ENCODE results near the gene SRSF3.
"Not testable (repeated sequence)": the region's sequence is repeated elsewhere in the genome, so short reads cannot be mapped to it uniquely, and the experiment has no call there.

SRSF3 gene

DNA sequence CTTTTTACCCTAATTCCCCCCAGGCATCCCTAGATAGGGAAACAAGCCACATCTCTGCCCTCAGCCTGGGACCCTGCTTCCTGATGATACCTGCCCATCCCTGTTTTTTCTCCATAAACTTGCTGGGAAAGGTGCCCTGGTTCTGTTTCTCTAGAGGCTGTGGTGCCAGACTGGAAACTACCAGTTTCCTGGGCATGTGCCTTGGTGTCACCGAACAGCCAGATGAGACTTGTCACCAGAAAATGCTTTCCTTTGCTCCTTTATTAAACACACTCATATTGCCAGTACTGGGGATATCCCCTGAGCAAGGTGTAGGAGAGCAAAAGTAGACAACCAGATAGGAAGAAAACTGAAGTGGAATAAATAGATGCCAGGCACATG, 16.8 kb downstream of the SRSF3 start:
- 0 out of 2 replicates have a peak overlapping the region, but pooled peaks have one; percentile 1 for H3K27ac ChIP-seq (ENCODE audit: low read depth, low read length)

DNA sequence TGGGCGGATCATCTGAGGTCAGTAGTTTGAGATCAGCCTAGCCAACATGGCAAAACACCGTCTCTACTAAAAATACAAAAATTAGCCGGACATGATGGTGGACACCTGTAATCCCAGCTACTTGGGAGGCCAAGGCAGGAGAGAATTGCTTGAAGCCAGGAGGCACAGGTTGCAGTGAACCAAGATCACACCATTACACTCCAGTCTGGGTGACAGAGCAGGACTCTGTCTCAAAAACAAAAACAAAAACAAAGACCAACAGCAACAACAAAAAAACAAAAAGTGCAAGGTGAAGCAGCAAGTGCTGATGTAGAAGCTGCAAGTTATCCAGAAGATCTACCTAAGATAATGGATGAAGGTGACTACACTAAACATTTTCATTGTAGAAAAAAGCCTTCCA, 17.5 kb downstream of the SRSF3 start:
- H3K27me3 ChIP-seq (ENCODE audit: low read length); H3K4me3 ChIP-seq (ENCODE audit: insufficient read depth, low read length, poor library complexity, severe bottlenecking); H3K79me2 ChIP-seq (ENCODE audit: insufficient read depth, low read length); H3K27ac ChIP-seq (ENCODE audit: low read depth, low read length); H3K4me2 ChIP-seq (ENCODE audit: low read depth, low read length, poor library complexity, severe bottlenecking); H3K9me2 ChIP-seq (replicated peaks; ENCODE audit: insufficient read depth, low read length); H3K9me3 ChIP-seq (ENCODE audit: insufficient read depth, low read length); H2AFZ ChIP-seq (ENCODE audit: low read depth, low read length, severe bottlenecking); H3K9ac ChIP-seq (ENCODE audit: low read length): not testable (repeated sequence)
- peaks cover 78% of the 10 kb centered on the region for H3F3A ChIP-seq (ENCODE audit: insufficient read depth)
- peaks cover 12% of the 10 kb centered on the region; the same call in 1 of the 2 replicates for H4K20me1 ChIP-seq (ENCODE audit: low read depth, low read length)
- peaks cover 10% of the 10 kb centered on the region for H3K36me3 ChIP-seq (ENCODE audit: low read length)

More for the DNA sequence above, 16.8 kb downstream of the SRSF3 start:
- H3F3A ChIP-seq (ENCODE audit: insufficient read depth), result peaks cover 85% of the 10 kb centered on the region
- TF ChIP-seq EZH2phosphoT487 (conservative IDR thresholded peaks at IDR 0.05; ENCODE audit: low read length), result no peak
- TF ChIP-seq, protein P1, sequence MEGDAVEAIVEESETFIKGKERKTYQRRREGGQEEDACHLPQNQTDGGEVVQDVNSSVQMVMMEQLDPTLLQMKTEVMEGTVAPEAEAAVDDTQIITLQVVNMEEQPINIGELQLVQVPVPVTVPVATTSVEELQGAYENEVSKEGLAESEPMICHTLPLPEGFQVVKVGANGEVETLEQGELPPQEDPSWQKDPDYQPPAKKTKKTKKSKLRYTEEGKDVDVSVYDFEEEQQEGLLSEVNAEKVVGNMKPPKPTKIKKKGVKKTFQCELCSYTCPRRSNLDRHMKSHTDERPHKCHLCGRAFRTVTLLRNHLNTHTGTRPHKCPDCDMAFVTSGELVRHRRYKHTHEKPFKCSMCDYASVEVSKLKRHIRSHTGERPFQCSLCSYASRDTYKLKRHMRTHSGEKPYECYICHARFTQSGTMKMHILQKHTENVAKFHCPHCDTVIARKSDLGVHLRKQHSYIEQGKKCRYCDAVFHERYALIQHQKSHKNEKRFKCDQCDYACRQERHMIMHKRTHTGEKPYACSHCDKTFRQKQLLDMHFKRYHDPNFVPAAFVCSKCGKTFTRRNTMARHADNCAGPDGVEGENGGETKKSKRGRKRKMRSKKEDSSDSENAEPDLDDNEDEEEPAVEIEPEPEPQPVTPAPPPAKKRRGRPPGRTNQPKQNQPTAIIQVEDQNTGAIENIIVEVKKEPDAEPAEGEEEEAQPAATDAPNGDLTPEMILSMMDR (IDR thresholded peaks at IDR 0.05; ENCODE audit: insufficient read depth, low read length, poor library complexity, severe bottlenecking), result no peak
- H3K27me3 ChIP-seq (ENCODE audit: low read length), result no peaks in the 10 kb centered on the region
- H3K9me2 ChIP-seq (replicated peaks; ENCODE audit: insufficient read depth, low read length), result no peaks in the 10 kb centered on the region
- no peak overlapping the region for H3K4me3 ChIP-seq (ENCODE audit: insufficient read depth, low read length, poor library complexity, severe bottlenecking)
- no peak overlapping the region for H3K9ac ChIP-seq (ENCODE audit: low read length)
- H4K20me1 ChIP-seq (ENCODE audit: low read depth, low read length), result peaks cover 14% of the 10 kb centered on the region
- no peak overlapping the region for H2AFZ ChIP-seq (ENCODE audit: low read depth, low read length, severe bottlenecking)
- H3K79me2 ChIP-seq (ENCODE audit: insufficient read depth, low read length), result peaks cover 2% of the 10 kb centered on the region; the same call in 1 of the 2 replicates
- H3K9me3 ChIP-seq (ENCODE audit: insufficient read depth, low read length), result no peaks in the 10 kb centered on the region
- no peak overlapping the region for H3K4me2 ChIP-seq (ENCODE audit: low read depth, low read length, poor library complexity, severe bottlenecking)
- peaks cover 14% of the 10 kb centered on the region for H3K36me3 ChIP-seq (ENCODE audit: low read length)

DNA sequence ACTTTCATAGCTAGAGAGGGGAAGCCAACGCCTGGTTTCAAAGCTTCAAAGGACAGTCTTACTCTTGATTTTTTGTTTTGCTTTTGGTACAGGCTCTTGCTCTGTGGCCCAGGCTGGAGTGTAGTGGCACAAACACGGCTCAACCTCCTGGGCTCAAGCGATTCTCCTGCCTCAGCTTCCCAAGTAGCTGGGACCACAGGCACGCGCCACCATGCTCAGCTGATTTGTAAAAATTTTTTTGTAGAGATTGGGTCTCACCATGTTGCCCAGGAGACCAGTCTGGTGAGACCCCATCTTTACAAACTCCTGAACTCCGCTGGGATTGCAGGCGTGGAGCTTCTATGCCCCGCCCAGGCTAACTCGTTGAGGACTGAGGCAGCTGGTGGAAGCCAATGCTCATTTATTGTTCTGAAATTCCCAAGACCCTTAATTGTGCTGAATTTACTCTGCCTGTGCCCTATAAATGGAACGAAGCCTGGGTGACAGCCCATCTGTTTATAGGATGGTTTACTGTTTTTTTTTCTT, 18.0 kb downstream of the SRSF3 start:
- TF ChIP-seq, protein P1 (IDR thresholded peaks at IDR 0.05; ENCODE audit: insufficient read depth, low read length, poor library complexity, severe bottlenecking), result no peak
- TF ChIP-seq EZH2phosphoT487 (conservative IDR thresholded peaks at IDR 0.05; ENCODE audit: low read length), result no peak
- Histone ChIP-seq H3K79me2 (ENCODE audit: insufficient read depth, low read length) (no peaks in the 10 kb centered on the region), H3K27me3 (ENCODE audit: low read length) (no peaks in the 10 kb centered on the region), H3K27ac (ENCODE audit: low read depth, low read length) (no peak overlapping the region), H2AFZ (ENCODE audit: low read depth, low read length, severe bottlenecking) (no peak overlapping the region), H3F3A (ENCODE audit: insufficient read depth) (peaks cover 73% of the 10 kb centered on the region), H3K9me3 (ENCODE audit: insufficient read depth, low read length) (no peaks in the 10 kb centered on the region), H3K36me3 (ENCODE audit: low read length) (peaks cover 7% of the 10 kb centered on the region), H3K9me2 (replicated peaks; ENCODE audit: insufficient read depth, low read length) (no peaks in the 10 kb centered on the region), H3K4me3 (ENCODE audit: insufficient read depth, low read length, poor library complexity, severe bottlenecking) (no peak overlapping the region), H3K4me2 (ENCODE audit: low read depth, low read length, poor library complexity, severe bottlenecking) (no peak overlapping the region), H3K9ac (ENCODE audit: low read length) (no peak overlapping the region), H4K20me1 (ENCODE audit: low read depth, low read length) (peaks cover 12% of the 10 kb centered on the region; the same call in 1 of the 2 replicates)

DNA sequence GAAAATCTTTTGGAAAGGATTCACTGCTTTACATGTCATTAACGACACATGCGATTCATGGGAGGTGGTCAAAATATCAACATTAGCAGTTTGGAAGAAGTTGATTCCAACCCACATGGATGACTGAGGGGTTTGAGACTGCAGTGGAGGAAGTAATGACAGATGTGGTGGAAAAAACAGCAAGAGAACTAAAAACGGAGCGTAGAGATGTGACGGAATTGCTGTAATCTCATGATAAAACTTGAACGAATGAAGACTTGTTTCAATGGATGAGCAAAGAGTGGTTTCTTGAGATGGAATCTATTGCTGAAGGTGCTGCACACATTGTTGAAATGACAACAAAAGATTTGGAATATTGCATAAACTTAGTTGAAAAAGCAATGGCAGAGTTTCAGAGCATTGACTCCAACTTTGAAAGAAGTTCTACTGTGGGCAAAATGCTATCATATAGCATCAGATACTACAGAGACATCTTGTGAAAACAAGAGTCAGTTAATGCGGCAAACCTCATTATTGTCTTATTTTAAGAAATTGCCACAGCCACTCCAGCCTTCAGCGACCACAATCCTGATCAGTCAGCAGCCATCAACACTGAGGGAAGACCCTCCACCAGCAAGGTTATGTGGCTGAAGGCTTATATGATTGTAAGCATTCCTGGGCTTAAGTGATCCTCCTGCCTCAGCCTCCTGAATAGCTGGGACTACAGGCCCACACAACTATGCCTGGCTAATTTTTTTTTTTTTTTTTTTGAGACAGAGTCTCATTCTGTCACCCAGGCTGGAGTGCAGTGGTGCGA, 19.2 kb downstream of the SRSF3 start:
- Histone ChIP-seq H3K9me3 (ENCODE audit: insufficient read depth, low read length) (no peaks in the 10 kb centered on the region), H3K4me3 (ENCODE audit: insufficient read depth, low read length, poor library complexity, severe bottlenecking) (no peak overlapping the region), H3K4me2 (ENCODE audit: low read depth, low read length, poor library complexity, severe bottlenecking) (no peak overlapping the region), H3K36me3 (ENCODE audit: low read length) (no peaks in the 10 kb centered on the region; the same call in 1 of the 2 replicates), H2AFZ (ENCODE audit: low read depth, low read length, severe bottlenecking) (no peak overlapping the region), H3K9ac (ENCODE audit: low read length) (no peak overlapping the region), H3K9me2 (replicated peaks; ENCODE audit: insufficient read depth, low read length) (no peaks in the 10 kb centered on the region), H3F3A (ENCODE audit: insufficient read depth) (peaks cover 61% of the 10 kb centered on the region), H4K20me1 (ENCODE audit: low read depth, low read length) (peaks cover 5% of the 10 kb centered on the region; the same call in 1 of the 2 replicates), H3K79me2 (ENCODE audit: insufficient read depth, low read length) (no peaks in the 10 kb centered on the region), H3K27me3 (ENCODE audit: low read length) (no peaks in the 10 kb centered on the region), H3K27ac (ENCODE audit: low read depth, low read length) (peak overlapping the region; percentile 0; the same call in 1 of the 2 replicates)
- TF ChIP-seq, protein P1 (IDR thresholded peaks at IDR 0.05; ENCODE audit: insufficient read depth, low read length, poor library complexity, severe bottlenecking), result no peak
- no peak for TF ChIP-seq EZH2phosphoT487 (conservative IDR thresholded peaks at IDR 0.05; ENCODE audit: low read length)

Measured in SU-DHL-6 (cell line).